ENCODE data around the gene SETMAR. TPM values are rescaled to one million over a fixed set of nuclear protein-coding genes. Genes with fewer than 3 reads are reported as not detected.

Gene SETMAR
- polyA plus RNA-seq, 1 donor (not counting 4 experiments of a cell fraction or from before 2014, with no cell fraction given) = 12.7 TPM

DNA sequence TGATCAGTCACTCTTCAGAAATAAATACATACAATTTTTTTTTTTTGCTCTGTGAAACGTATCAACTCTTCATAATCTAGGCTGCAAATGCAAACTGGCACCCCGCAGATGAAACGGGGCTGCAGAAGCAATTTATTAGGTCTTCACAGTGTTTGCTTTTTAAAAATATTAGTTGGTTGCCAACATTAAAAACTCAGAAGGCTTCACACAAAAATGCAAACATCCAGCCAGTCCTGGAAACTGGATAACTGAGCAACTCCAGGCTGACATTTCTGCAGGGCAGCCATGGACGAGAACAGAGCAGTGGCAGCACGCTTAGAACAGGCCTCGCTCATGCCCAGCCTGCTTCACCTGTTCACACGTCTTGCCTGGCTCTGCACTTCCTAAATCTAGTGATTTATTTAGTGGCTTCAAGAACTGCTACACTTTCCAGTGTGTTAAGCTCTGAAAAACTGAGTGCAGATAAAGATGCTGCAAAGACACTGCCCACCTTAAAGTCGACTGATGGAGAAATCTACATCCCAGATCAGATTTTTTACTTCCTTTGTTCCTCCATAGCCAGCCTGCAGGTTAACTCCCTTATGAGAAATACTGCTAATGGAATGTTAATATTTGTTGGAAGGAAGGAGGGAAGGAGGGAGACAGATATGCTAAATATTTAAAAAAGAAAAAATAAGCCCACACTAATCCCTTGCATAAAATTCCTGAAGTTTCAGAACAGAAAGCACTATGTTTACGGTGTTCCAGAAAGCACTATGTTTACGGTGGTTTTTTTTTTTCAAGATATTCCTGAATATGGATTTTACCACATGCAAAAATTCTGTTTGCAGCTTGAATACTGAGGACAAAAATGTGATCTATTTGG, 53.6 kb downstream of the SETMAR start:
- Histone ChIP-seq H3K9me3 (ENCODE audit: control insufficient read depth, low read depth, low read length) (no peaks in the 10 kb centered on the region), H3K9ac (ENCODE audit: control insufficient read depth, extremely low read depth, insufficient read depth, low read length) (no peak overlapping the region), H2AFZ (ENCODE audit: control insufficient read depth, low read length) (no peak overlapping the region), H3K4me1 (ENCODE audit: control insufficient read depth, extremely low read depth, insufficient read depth, low read length) (no peaks in the 10 kb centered on the region), H3K4me3 (ENCODE audit: control insufficient read depth in 2 of 3, extremely low read depth in 1 of 3, insufficient read depth in 2 of 3, low read depth in 1 of 3, low read length in 3 of 3) (no peak overlapping the region), H3K27me3 (ENCODE audit: control insufficient read depth, extremely low read depth, insufficient read depth, low read length) (no peaks in the 10 kb centered on the region), H3K36me3 (ENCODE audit: control insufficient read depth in 2 of 2, extremely low read depth in 1 of 2, insufficient read depth in 2 of 2, low read length in 2 of 2) (no peaks in the 10 kb centered on the region), H4K20me1 (ENCODE audit: control insufficient read depth, extremely low read depth, insufficient read depth, low read length) (no peaks in the 10 kb centered on the region), H3K27ac (ENCODE audit: control insufficient read depth, insufficient read depth, low read length) (no peak overlapping the region), H3K79me2 (ENCODE audit: control insufficient read depth, insufficient read depth, low read length) (no peaks in the 10 kb centered on the region), H3K4me2 (ENCODE audit: control insufficient read depth, extremely low read depth, insufficient read depth, low read depth, low read length) (no peak overlapping the region), H3K9me1 (ENCODE audit: control insufficient read depth, extremely low read depth, insufficient read depth, low read length) (no peaks in the 10 kb centered on the region)
- FAIRE-seq (no peak), DNase-seq (ENCODE audit: low read depth, low spot score) (no peak)
- TF ChIP-seq EZH2 (IDR thresholded peaks at IDR 0.05; ENCODE audit: low read length) = no peak
- no peak for TF ChIP-seq CTCF (optimal IDR thresholded peaks at IDR 0.05 in 1 of 3, IDR thresholded peaks at IDR 0.05 in 1 of 3, conservative IDR thresholded peaks at IDR 0.05 in 1 of 3; ENCODE audit: extremely low read depth in 1 of 3, insufficient read depth in 2 of 3, low read length in 3 of 3)
- dilution Hi-C loops (cut with MboI; ENCODE audit: extremely low pct_ligation_motif_present, low sequenced_read_pairs) = no loop called here

DNA sequence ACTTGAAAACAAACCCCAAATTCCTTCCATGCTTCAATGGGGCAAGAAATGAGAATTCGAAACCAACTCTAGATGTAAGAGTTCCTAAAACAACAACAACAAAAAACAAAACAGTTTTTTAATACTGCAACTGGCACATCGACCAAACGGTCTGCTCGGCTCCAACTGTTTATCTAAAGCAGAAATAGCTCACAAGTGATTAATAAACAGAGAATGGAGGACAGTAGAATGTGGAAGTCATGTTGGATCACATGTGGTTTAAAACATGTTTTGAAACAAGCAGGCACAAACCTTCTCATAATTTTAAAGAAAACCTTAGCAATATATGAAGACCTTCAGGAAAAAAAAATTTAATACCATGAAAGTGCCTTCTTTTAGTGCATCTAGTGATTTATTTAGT, 55.1 kb downstream of the SETMAR start:
- Histone ChIP-seq H3K27ac (ENCODE audit: control insufficient read depth, insufficient read depth, low read length) (no peak overlapping the region), H3K4me1 (ENCODE audit: control insufficient read depth, extremely low read depth, insufficient read depth, low read length) (no peaks in the 10 kb centered on the region), H3K79me2 (ENCODE audit: control insufficient read depth, insufficient read depth, low read length) (no peaks in the 10 kb centered on the region), H3K36me3 (ENCODE audit: control insufficient read depth in 2 of 2, extremely low read depth in 1 of 2, insufficient read depth in 2 of 2, low read length in 2 of 2) (no peaks in the 10 kb centered on the region), H3K9ac (ENCODE audit: control insufficient read depth, extremely low read depth, insufficient read depth, low read length) (no peak overlapping the region), H3K4me3 (ENCODE audit: control insufficient read depth in 2 of 3, extremely low read depth in 1 of 3, insufficient read depth in 2 of 3, low read depth in 1 of 3, low read length in 3 of 3) (no peak overlapping the region), H3K4me2 (ENCODE audit: control insufficient read depth, extremely low read depth, insufficient read depth, low read depth, low read length) (no peak overlapping the region), H2AFZ (ENCODE audit: control insufficient read depth, low read length) (no peak overlapping the region), H4K20me1 (ENCODE audit: control insufficient read depth, extremely low read depth, insufficient read depth, low read length) (no peaks in the 10 kb centered on the region), H3K9me1 (ENCODE audit: control insufficient read depth, extremely low read depth, insufficient read depth, low read length) (no peaks in the 10 kb centered on the region), H3K27me3 (ENCODE audit: control insufficient read depth, extremely low read depth, insufficient read depth, low read length) (no peaks in the 10 kb centered on the region), H3K9me3 (ENCODE audit: control insufficient read depth, low read depth, low read length) (no peaks in the 10 kb centered on the region)
- dilution Hi-C loops (cut with MboI; ENCODE audit: extremely low pct_ligation_motif_present, low sequenced_read_pairs) = no loop called here
- DNase-seq (ENCODE audit: low read depth, low spot score) (no peak), FAIRE-seq (no peak)
- no peak for TF ChIP-seq CTCF (optimal IDR thresholded peaks at IDR 0.05 in 1 of 3, IDR thresholded peaks at IDR 0.05 in 1 of 3, conservative IDR thresholded peaks at IDR 0.05 in 1 of 3; ENCODE audit: extremely low read depth in 1 of 3, insufficient read depth in 2 of 3, low read length in 3 of 3)
- no peak for TF ChIP-seq EZH2 (IDR thresholded peaks at IDR 0.05; ENCODE audit: low read length)

Measured in keratinocyte (primary cell).